WTC11 (cell line): ENCODE measurements around the gene PCDHGC4.

ENCODE experiments used
- AR ChIP-seq: fragments of 250-450 bp; sonication (Bioruptor Pico); IDR thresholded peaks from 2 replicates; pipeline ENCODE4 v1.9.0; 2021; ENCODE audit warnings: mild to moderate bottlenecking
- CREB1 ChIP-seq: sonication (generic); formaldehyde crosslinking; IDR thresholded peaks from 2 replicates; pipeline ENCODE4 v1.8.0; 2023; ENCODE audit warnings: mild to moderate bottlenecking, missing genetic modification reagents
- CTCF ChIP-seq: fragments of 200-600 bp; IDR thresholded peaks from 2 replicates; pipeline ENCODE4 v1.8.0; 2022; ENCODE audit warnings: antibody characterized with exemption
- IRF2 ChIP-seq: sonication (generic); formaldehyde crosslinking; IDR thresholded peaks from 2 replicates; pipeline ENCODE4 v1.8.0; 2022; ENCODE audit warnings: low read depth, missing genetic modification reagents, borderline replicate concordance
- JUN ChIP-seq: sonication (generic); formaldehyde crosslinking; IDR thresholded peaks from 2 replicates; pipeline ENCODE4 v1.8.0; 2023; ENCODE audit warnings: mild to moderate bottlenecking, missing genetic modification reagents
- MAX ChIP-seq: sonication (generic); formaldehyde crosslinking; IDR thresholded peaks from 2 replicates; pipeline ENCODE4 v1.8.0; 2022; ENCODE audit warnings: mild to moderate bottlenecking, missing genetic modification reagents
- RELA ChIP-seq: sonication (generic); formaldehyde crosslinking; IDR thresholded peaks from 2 replicates; pipeline ENCODE4 v1.8.1; 2022; ENCODE audit warnings: missing genetic modification reagents, mild to moderate bottlenecking, borderline replicate concordance
- SP1 ChIP-seq: sonication (generic); formaldehyde crosslinking; conservative IDR thresholded peaks from 2 replicates; pipeline ENCODE4 v1.8.1; 2022; ENCODE audit warnings: missing genetic modification reagents
- STAT6 ChIP-seq: sonication (generic); formaldehyde crosslinking; conservative IDR thresholded peaks from 2 replicates; pipeline ENCODE4 v1.8.1; 2023; ENCODE audit warnings: mild to moderate bottlenecking, low read depth, missing genetic modification reagents, moderate library complexity
- USF2 ChIP-seq: sonication (generic); formaldehyde crosslinking; IDR thresholded peaks from 2 replicates; pipeline ENCODE4 v1.8.1; 2023; ENCODE audit warnings: mild to moderate bottlenecking, missing genetic modification reagents, moderate library complexity
- ZNF263 ChIP-seq: sonication (generic); formaldehyde crosslinking; IDR thresholded peaks from 2 replicates; pipeline ENCODE4 v1.8.1; 2022; ENCODE audit warnings: low read depth, mild to moderate bottlenecking, moderate library complexity, missing genetic modification reagents

GRCh38 chr5:141517880-141518617 lies 33.2 kb downstream of the PCDHGC4 start:
- TF ChIP-seq CTCF (no peak), ZNF263 (no peak), RELA (CRISPR knock-in tag) (no peak), CREB1 (CRISPR knock-in tag) (no peak), SP1 (no peak), AR (CRISPR knock-in tag) (no peak), IRF2 (CRISPR knock-in tag) (no peak), MAX (CRISPR knock-in tag) (no peak), USF2 (CRISPR knock-in tag) (no peak), STAT6 (no peak), JUN (CRISPR knock-in tag) (no peak)
